Natural killer cell (primary cell): ENCODE measurements around the gene CEMP1. TPM values are rescaled to one million over a fixed set of nuclear protein-coding genes. Genes with fewer than 3 reads are reported as not detected.

Source experiments
- ATAC-seq, 3 donors: fragments of 150-1000 bp in 2 of 3; fragments of 200-7000 bp in 1 of 3; cut with Tn5 transposase; 1 replicate in 1 of 3; 2 replicates in 2 of 3; pipeline ENCODE4 v1.10.0; 2021; ENCODE audit warnings: mild to moderate bottlenecking in 2 of 3, moderate library complexity in 2 of 3
- DNase-seq, 2 donors: peaks; one replicate each; pipeline versions ENCODE4 v3.0.0 to v3.0.0-alpha.2; 2013 to 2021; ENCODE audit warnings: mixed read lengths in 1 of 2
- H3K27ac ChIP-seq: one replicate; pipeline ENCODE4 v1.5.1; 2013; ENCODE audit warnings: mild to moderate bottlenecking, low read length
- H3K27me3 ChIP-seq: one replicate; pipeline ENCODE4 v1.6.1; 2013; ENCODE audit warnings: low read length; ENCODE audit not compliant: control insufficient read depth, insufficient read depth
- H3K36me3 ChIP-seq: one replicate; pipeline ENCODE4 v1.6.1; 2013; ENCODE audit warnings: low read length; ENCODE audit not compliant: control insufficient read depth, insufficient read depth
- H3K4me1 ChIP-seq: one replicate; pipeline ENCODE4 v1.6.1; 2013; ENCODE audit warnings: low read length; ENCODE audit not compliant: control insufficient read depth, insufficient read depth
- H3K4me3 ChIP-seq: one replicate; pipeline ENCODE4 v1.5.1; 2013; ENCODE audit warnings: low read length
- H3K9me3 ChIP-seq: one replicate; pipeline ENCODE4 v1.6.1; 2013; ENCODE audit warnings: low read length; ENCODE audit not compliant: control insufficient read depth, insufficient read depth
- H3K27ac Mint-ChIP-seq, 2 donors: one replicate each; pipeline ENCODE4 v1.8.0; 2022; ENCODE audit warnings: mild to moderate bottlenecking in 2 of 2, mixed read lengths in 2 of 2, moderate library complexity in 1 of 2
- H3K27me3 Mint-ChIP-seq, 2 donors: one replicate each; pipeline ENCODE4 v1.8.0; 2022; ENCODE audit warnings: low read depth in 2 of 2, mixed read lengths in 2 of 2
- H3K36me3 Mint-ChIP-seq: one replicate; pipeline ENCODE4 v1.8.0; 2022; ENCODE audit warnings: mixed read lengths
- H3K4me1 Mint-ChIP-seq, 2 donors: one replicate each; pipeline ENCODE4 v1.8.0; 2022; ENCODE audit warnings: mixed read lengths in 2 of 2
- H3K4me3 Mint-ChIP-seq: one replicate; pipeline ENCODE4 v1.8.0; 2022; ENCODE audit warnings: mild to moderate bottlenecking, moderate library complexity, mixed read lengths
- H3K9me3 Mint-ChIP-seq, 2 donors: one replicate each; pipeline ENCODE4 v1.8.0; 2022; ENCODE audit warnings: mixed read lengths in 2 of 2
- WGBS: methylation state at CpG from one replicate; pipeline ENCODE4 v1.1.7; 2013; ENCODE audit warnings: missing lambda C conversion rate; ENCODE audit not compliant: insufficient coverage; 5-methylcytosine and 5-hydroxymethylcytosine counted together
- intact Hi-C: fragments of 100-400 bp; cut with micrococcal nuclease; formaldehyde crosslinking; loops from one replicate; pipeline ENCODE4 v1.14.2; 2022
- total RNA-seq, 4 donors: library from RNA; stranded (reverse); fragments of 120-200 nt in 1 of 4; gene quantifications; one replicate each; pipeline versions ENCODE4 v1.2.3 to v1.2.4, GENCODE V29; 2013 to 2022
- TF ChIP-seq, protein P1 (sequence below): fragments of 200-600 bp; IDR thresholded peaks from one replicate; pipeline ENCODE4 v1.8.0; 2022; ENCODE audit warnings: antibody characterized with exemption

Gene CEMP1
- total RNA-seq, 3 donors from 2014 or later (not counting 1 experiment from before 2014, with no cell fraction given) = 0.28 to 0.56 (median 0.45) TPM

DNA sequence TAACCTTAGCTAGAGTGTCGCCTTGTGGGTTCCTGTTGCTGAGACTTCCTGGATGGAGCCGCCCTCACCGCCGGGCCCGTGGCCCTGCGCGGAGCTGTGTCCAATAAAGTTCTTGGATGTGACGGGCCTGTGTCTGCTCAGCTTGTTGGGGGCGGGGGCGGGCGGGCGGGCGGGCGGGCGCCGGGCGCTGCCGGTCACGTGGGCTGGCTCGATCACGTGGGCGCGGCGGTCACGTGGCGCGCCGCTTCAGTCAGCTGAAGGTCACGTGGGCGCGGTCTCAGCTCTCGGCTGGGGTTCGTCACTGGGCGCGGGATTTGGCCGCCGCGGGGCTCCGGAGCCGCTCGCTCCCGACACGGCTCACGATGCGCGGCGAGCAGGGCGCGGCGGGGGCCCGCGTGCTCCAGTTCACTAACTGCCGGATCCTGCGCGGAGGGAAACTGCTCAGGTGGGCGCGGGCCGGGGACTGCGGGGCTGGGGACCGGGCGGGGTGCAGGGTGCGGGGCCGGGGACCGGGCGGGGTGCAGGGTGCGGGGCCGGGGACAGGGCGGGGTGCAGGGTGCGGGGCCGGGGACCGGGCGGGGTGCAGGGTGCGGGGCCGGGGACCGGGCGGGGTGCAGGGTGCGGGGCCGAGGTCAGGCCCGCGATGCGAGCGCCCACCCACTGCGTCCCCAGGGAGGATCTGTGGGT is 11.0 kb downstream of the CEMP1 start, which contains the start of gene AMDHD2:
Gene AMDHD2 (plus strand): TSS at position 275 of the 687 bp plus-strand sequence. CDS start 88 bp downstream, at position 363.
- Histone ChIP-seq H3K27me3 (no peaks in the 10 kb centered on the region), H3K4me1 (peaks cover 59% of the 10 kb centered on the region), H3K4me3 (peak within 1 kb of the TSS; percentile 36), H3K36me3 (peaks cover 23% of the 10 kb centered on the region), H3K9me3 (no peaks in the 10 kb centered on the region), H3K27ac (peak within 1 kb of the TSS; percentile 76)
- TF ChIP-seq, protein P1, sequence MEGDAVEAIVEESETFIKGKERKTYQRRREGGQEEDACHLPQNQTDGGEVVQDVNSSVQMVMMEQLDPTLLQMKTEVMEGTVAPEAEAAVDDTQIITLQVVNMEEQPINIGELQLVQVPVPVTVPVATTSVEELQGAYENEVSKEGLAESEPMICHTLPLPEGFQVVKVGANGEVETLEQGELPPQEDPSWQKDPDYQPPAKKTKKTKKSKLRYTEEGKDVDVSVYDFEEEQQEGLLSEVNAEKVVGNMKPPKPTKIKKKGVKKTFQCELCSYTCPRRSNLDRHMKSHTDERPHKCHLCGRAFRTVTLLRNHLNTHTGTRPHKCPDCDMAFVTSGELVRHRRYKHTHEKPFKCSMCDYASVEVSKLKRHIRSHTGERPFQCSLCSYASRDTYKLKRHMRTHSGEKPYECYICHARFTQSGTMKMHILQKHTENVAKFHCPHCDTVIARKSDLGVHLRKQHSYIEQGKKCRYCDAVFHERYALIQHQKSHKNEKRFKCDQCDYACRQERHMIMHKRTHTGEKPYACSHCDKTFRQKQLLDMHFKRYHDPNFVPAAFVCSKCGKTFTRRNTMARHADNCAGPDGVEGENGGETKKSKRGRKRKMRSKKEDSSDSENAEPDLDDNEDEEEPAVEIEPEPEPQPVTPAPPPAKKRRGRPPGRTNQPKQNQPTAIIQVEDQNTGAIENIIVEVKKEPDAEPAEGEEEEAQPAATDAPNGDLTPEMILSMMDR = no peak
- Mint-ChIP-seq H3K9me3 (no peaks in the 10 kb centered on the region), H3K27ac (peak within 1 kb of the TSS; percentile 89 to 91), H3K4me1 (peaks cover 45 to 58% of the 10 kb centered on the region in 2 donors), H3K27me3 (no peaks in the 10 kb centered on the region), H3K4me3 (peak within 1 kb of the TSS; percentile 88), H3K36me3 (no peaks in the 10 kb centered on the region)
- ATAC-seq (peak; percentile 67 to 79 (median 75)), DNase-seq (peak; percentile 92 to 97)
- intact Hi-C loops = no loop called here
- under 1% methylated on average over 83 of the region's 83 CpGs for WGBS

DNA sequence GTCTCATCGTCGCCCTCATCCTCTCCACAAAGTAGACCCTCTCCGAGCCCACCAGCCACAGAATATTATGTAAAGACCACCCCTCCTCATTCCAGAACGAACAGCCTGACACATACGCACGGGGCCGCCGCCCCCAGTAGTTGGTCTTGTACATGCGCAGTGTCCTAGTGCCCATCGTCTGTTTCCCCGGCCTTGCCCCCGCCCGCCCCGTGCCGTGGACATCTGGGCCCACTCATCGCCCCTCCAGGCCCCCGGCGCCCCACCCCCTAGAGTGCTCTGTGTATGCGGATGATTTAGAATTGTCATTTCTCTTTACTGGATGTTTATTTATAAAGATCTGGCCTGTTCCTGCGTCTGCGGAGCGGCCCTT is 11.5 kb downstream of the CEMP1 start:
- WGBS = 73% methylated on average over 22 of the region's 22 CpGs
- no peak for DNase-seq
- H3K36me3 ChIP-seq = peaks cover 19% of the 10 kb centered on the region

DNA sequence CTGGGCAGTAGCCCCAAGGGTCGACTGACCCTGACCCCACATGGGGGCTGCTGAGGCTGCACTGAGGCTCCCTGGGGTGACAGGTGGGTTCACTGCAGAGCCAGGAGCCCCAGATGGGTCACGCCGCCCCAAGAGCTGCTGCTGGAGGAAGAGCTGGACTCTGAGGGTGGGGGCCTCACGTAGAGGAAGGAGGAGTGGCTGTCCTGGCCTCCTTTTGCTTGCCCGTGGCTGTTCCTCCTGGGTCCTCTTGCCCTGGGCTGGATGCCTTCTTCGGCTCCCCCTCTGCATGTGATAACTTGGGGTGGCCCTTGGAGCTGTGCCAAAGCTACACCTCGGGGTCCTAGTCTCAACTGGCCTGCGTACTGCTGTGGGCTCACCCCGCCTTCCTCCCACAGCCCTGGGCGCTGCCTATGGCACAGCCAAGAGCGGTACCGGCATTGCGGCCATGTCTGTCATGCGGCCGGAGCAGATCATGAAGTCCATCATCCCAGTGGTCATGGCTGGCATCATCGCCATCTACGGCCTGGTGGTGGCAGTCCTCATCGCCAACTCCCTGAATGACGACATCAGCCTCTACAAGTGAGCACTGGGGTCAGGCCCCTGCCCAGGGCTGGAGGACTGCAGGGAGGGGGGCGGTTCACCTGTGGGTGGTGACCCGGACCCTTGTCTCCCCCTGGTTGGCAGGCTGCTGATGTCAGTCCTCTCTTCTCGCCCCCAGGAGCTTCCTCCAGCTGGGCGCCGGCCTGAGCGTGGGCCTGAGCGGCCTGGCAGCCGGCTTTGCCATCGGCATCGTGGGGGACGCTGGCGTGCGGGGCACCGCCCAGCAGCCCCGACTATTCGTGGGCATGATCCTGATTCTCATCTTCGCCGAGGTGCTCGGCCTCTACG is 12.1 kb downstream of the CEMP1 start:
- WGBS = 91% methylated on average over 39 of the region's 39 CpGs

More for the DNA sequence above, 11.5 kb downstream of the CEMP1 start:
- no peaks in the 10 kb centered on the region for H3K36me3 Mint-ChIP-seq
- peaks cover 50 to 63% of the 10 kb centered on the region in 2 donors for H3K4me1 Mint-ChIP-seq
- H3K27me3 ChIP-seq = no peaks in the 10 kb centered on the region
- H3K4me3 Mint-ChIP-seq = peak overlapping the region; percentile 83
- intact Hi-C loops = no loop called here
- peak overlapping the region; percentile 89 to 91 for H3K27ac Mint-ChIP-seq
- no peak overlapping the region for H3K4me3 ChIP-seq
- ATAC-seq = no peak
- H3K4me1 ChIP-seq = peaks cover 64% of the 10 kb centered on the region
- TF ChIP-seq, protein P1 = no peak
- H3K9me3 Mint-ChIP-seq = no peaks in the 10 kb centered on the region
- no peaks in the 10 kb centered on the region for H3K27me3 Mint-ChIP-seq
- no peaks in the 10 kb centered on the region for H3K9me3 ChIP-seq
- H3K27ac ChIP-seq = peak overlapping the region; percentile 66

More for the DNA sequence above, 12.1 kb downstream of the CEMP1 start:
- H3K9me3 ChIP-seq = no peaks in the 10 kb centered on the region
- peaks cover 52 to 67% of the 10 kb centered on the region in 2 donors for H3K4me1 Mint-ChIP-seq
- DNase-seq (no peak), ATAC-seq (no peak)
- intact Hi-C loops = no loop called here
- H3K4me1 ChIP-seq = peaks cover 66% of the 10 kb centered on the region
- H3K27ac ChIP-seq = peak overlapping the region; percentile 66
- peak overlapping the region; percentile 89 to 91 for H3K27ac Mint-ChIP-seq
- no peaks in the 10 kb centered on the region for H3K36me3 Mint-ChIP-seq
- no peak overlapping the region for H3K4me3 ChIP-seq
- no peaks in the 10 kb centered on the region for H3K27me3 ChIP-seq
- no peaks in the 10 kb centered on the region for H3K9me3 Mint-ChIP-seq
- H3K36me3 ChIP-seq = peaks cover 14% of the 10 kb centered on the region
- H3K4me3 Mint-ChIP-seq = peak overlapping the region; percentile 83
- H3K27me3 Mint-ChIP-seq = no peaks in the 10 kb centered on the region
- TF ChIP-seq, protein P1 = no peak
